T-helper 2 cell treated with Interferon-gamma antibody and Interleukin-4, amounts not matched to agents 100 ng/mL and 5 ng/mL, for 36 hours (primary cell): Measurements from ENCODE around the gene PCCB. TPM values are rescaled to one million over a fixed set of nuclear protein-coding genes. Genes with fewer than 3 reads are reported as not detected.
"Not testable (repeated sequence)": the region's sequence is repeated elsewhere in the genome, so short reads cannot be mapped to it uniquely, and the experiment has no call there.

ENCODE experiments used
- intact Hi-C: fragments of 100-400 bp; cut with micrococcal nuclease; formaldehyde crosslinking; loops from one replicate; pipeline ENCODE4 v1.15.1; 2023
- total RNA-seq: library from RNA; stranded (reverse); gene quantifications from 2 replicates; pipeline ENCODE4 v1.2.3, GENCODE V29; 2022

PCCB gene
- total RNA-seq, 1 donor from 2014 or later: 23.2 TPM

GRCh38 chr3:136311968-136312367, 61.8 kb downstream of the PCCB start:
- intact Hi-C loops: no loop called here

DNA sequence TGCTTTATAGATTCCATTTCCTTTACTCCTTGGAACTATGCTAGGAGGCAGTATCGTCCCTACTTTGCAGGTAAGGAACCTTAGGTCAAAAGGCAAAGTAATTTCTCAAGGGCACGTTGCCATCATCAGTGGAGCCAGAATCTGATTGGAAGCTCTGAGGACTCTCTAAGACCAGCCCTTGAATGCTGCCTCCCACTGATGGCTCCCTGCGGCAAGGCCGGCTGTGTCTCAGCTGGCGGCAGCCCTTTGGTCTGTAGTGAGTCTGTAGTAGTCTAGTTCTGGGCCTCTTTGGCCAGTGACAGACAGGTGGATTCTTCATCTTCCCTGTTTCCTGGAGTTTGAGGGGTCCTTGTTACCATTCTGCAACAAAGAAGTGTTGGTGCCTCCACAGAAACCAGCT, 76.2 kb downstream of the PCCB start:
- intact Hi-C loops: no loop called here

GRCh38 chr3:136327671-136328070, 77.5 kb downstream of the PCCB start:
- intact Hi-C loops: no loop called here

DNA sequence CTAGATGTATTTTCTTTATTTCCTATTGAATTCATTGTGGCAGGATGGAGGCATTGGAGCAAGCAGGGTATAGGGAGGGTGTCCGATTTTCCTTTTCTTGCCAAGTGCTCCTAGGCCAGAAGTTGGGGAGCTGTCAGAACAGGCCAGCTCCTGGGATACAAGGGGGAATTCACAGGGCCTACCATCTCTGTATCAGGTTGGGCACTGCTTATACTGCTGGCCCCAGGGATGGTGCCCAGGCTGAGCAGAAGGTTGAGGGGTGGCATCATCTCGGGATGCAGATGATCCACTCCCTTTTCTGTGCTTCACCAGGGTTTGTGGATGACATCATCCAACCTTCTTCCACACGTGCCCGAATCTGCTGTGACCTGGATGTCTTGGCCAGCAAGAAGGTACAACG, 79.5 kb downstream of the PCCB start:
- intact Hi-C loops: no loop called here

- intact Hi-C loops: no loop called here
Measured at GRCh38 chr3:136330900-136331299, 80.8 kb downstream of the PCCB start.

GRCh38 chr3:136332302-136332701, 82.2 kb downstream of the PCCB start:
- intact Hi-C loops: no loop called here

DNA sequence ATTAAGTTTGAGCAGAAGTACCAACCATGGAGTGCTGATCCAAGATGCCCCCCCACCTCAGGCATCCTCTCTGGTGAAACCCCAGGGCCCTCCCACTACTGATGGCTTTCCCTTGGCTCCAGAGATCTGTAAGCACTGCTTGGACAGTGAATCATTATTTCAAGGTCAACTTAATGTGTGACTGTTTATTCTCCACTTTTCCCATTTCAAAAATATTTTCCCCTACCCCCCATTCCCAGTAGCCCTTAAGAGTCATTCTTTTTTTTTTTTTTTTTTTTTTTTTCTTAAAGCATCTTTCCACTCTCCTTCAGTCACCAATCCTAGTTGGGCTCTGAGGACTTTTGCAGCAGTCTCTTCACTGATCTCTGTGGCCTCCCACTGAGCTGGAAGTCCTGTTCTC, 82.6 kb downstream of the PCCB start:
- intact Hi-C loops: no loop called here

DNA sequence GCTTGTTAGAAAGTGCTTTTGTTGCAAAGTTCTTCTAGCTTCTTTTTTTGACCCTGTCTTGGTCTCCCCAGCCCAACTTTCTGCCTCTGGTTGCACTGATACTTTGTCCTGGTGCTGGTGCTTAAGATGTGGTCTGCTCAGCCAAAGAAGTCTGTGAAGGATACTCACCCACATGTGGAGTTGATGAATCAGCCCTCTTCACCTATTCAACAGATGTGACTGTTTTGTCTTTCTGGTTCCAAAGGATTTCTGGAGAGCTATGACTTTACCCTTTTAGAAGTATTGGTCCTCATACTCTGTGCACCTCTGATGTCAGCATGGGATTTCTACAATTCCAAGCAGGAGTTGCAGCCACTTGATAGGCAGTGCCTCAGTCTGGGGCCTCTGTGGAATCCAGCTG, 84.1 kb downstream of the PCCB start:
- intact Hi-C loops: no loop called here

- intact Hi-C loops: not testable (repeated sequence)
Measured at GRCh38 chr3:136334726-136335125, 84.6 kb downstream of the PCCB start.

DNA sequence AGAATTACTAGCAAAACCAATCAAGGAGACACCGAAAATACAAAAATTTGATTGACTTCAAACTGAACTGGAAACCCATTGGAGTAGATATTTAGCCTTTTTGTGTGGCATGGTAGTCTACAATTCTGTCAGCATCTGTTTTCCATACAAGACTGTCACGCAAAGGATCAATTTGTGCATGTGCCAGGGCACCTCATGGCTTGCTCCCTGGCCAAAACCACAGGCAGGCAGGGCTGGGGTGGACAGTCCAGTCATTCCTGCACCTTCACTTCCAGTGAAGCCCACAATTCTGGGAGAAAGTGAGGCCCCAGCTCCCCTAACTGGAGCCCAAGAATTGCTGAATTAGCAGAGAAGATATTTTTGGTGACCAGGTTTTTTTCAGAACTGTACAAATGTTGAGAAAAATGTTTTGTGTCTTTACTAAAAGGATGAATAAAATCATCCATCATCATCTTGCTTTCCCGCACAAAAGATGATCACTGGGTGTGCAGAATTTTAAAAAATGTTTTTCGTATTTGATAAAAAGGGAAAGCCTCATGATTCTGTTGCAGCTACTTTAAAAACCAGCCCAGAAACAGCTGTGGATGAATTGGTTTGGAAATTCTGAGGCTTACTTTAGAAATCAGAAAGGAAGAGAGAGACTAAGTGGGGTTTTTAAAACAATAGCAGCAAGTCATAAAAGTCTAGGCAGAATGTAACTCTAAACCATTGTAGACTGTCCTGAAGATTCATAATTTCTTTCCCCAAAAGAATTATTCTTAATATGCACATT, 86.4 kb downstream of the PCCB start:
- intact Hi-C loops: no loop called here

DNA sequence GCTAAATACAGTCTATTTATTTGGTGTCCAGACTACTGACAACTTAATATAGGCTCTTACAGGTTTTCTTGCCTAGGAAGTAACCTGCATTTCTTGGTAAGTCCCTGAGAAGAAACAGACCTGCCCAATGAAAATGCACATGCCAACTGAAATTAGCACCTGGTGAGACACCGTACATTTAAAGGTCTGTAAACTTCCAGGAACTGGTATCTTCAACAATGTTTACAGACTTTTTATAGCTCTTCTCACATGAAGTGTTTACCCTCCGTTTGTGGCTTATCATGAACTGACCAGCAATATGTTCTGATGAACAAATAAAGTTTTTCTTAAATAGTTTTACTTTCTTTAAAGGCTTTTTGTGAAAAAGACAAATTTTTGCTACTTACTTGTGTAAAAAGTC, 93.3 kb downstream of the PCCB start:
- intact Hi-C loops: no loop called here

GRCh38 chr3:136343873-136344555, 93.9 kb downstream of the PCCB start:
- intact Hi-C loops: no loop called here

- intact Hi-C loops: no loop called here
Measured at GRCh38 chr3:136346486-136346885, 96.3 kb downstream of the PCCB start.

DNA sequence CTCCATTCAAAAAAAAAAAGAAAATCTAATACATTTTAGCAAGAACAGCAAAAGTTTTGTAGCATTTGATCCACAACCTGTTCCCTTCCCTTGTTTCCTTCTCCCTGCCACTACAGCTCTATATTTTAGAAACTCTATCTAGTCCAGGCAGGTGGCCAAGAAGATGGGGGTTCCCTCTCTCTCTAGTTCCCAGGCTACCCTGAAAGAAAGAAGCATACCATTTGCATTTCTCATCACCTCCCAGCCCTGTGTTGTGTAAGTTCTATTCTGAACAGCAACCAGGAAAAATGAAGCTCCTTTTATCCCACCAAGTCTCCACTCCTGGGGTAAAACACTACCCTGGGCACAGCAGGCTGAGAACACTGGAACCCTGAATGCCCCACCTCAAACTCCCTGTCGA, 100.0 kb downstream of the PCCB start:
- intact Hi-C loops: loop anchor here (10.0 kb wide), 1 partner anchor 155 kb away; the partner anchor contains the start of gene MSL2

- intact Hi-C loops: loop anchor here (10.0 kb wide), 1 partner anchor 156 kb away; the partner anchor contains the start of gene MSL2
Measured at GRCh38 chr3:136350557-136350956, 100.4 kb downstream of the PCCB start.

DNA sequence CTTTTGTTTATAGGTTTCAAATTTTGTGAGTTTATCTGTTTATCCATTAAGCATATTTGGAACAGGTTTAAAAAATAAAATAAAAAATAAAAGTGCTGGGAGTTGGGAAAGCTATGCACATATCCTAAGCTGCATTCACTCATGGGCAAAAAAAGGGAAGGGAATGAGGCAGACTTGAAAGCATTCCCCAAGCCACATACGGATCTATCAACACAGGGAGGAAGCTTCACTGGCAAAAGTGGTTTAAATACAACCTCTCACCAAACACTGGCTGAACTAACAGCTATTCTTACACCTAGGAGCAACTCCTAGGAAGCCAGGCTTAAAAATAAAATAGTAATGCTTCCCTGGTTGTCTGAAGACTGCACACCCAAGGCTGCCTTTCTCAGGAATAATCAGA, 101.2 kb downstream of the PCCB start:
- intact Hi-C loops: loop anchor here (10.0 kb wide), 1 partner anchor 157 kb away; the partner anchor contains the start of gene MSL2

GRCh38 chr3:136351905-136352304, 101.8 kb downstream of the PCCB start:
- intact Hi-C loops: loop anchor here (10.0 kb wide), 1 partner anchor 157 kb away; the partner anchor contains the start of gene MSL2

- intact Hi-C loops: loop anchor here (10.0 kb wide), 1 partner anchor 159 kb away; the partner anchor contains the start of gene MSL2
Measured at GRCh38 chr3:136353461-136353860, 103.3 kb downstream of the PCCB start.

- intact Hi-C loops: no loop called here
Measured at GRCh38 chr3:136366289-136366688, 116.1 kb downstream of the PCCB start.

- intact Hi-C loops: not testable (repeated sequence)
Measured at GRCh38 chr3:136375800-136376199, 125.7 kb downstream of the PCCB start.

DNA sequence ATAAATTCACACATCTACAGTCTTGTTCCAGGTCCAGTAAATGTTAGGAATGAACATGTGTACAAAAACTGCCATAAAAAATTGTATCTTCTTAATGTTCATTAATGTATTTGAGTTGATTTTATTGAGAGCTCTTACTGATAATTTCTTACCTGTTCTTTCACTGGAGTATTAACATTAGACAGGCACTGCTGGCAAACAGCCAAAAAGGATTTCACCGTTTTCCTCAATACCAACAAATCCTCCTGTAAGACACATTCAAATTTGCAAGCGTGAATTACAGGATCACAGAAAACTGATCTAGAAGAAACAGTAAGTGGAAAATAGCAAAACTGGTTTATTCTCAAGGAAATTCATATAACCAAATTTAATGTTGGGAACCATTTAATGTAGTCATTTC, 127.4 kb downstream of the PCCB start:
- intact Hi-C loops: no loop called here

DNA sequence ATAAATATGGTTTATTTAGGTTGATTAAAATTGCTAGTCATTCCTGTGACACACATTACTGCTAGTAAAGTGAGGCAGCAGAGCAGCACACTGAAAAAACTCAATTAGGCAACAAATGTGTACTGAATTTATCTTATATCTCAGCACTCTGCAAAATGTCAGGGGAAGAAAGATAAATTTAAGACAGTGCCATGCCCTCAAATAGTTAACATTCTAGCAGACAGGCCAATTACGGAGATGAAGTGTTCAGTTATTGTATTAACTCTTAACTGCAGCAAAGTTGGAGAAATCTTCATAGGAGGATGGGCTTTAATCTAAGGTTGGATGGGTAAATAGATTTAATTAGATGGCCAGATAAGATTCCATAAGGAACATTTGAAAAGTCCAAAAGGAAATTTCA, 127.9 kb downstream of the PCCB start:
- intact Hi-C loops: no loop called here
